ENCODE measurements around the gene KRTAP1-3.
"Not testable (repeated sequence)": the region's sequence is repeated elsewhere in the genome, so short reads cannot be mapped to it uniquely, and the experiment has no call there.

KRTAP1-3 gene

DNA sequence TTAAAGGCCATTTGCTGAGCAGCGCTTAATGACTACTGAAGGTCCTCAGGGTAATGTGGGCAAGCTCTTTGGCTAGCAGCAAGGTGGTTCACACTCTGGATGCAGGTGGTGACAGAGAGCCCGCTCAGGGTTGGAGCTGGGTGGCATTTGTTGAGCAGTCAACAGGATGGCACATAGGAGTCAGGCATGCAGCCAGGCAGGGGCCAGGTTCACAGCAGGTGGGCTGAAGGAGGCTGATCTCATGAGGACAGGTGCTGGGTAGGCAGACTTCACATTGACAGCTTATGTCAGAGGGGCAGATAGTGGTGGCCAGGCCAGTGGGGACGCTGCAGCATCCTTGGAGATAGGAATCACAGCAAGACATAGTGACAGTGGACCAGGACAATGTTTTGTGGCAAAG is 30.3 kb downstream of the KRTAP1-3 start:
- H3K4me3 ChIP-seq (ENCODE audit: low read depth, low read length): no peak overlapping the region
- TF ChIP-seq POLR2A (IDR thresholded peaks at IDR 0.05; ENCODE audit: extremely low read depth, insufficient read length) (no peak), MYC (IDR thresholded peaks at IDR 0.05; ENCODE audit: low read depth, low read length) (no peak)
- TF ChIP-seq, protein P1, sequence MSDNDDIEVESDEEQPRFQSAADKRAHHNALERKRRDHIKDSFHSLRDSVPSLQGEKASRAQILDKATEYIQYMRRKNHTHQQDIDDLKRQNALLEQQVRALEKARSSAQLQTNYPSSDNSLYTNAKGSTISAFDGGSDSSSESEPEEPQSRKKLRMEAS (IDR thresholded peaks at IDR 0.05; ENCODE audit: low read depth, low read length): no peak
- TF ChIP-seq, protein P2, sequence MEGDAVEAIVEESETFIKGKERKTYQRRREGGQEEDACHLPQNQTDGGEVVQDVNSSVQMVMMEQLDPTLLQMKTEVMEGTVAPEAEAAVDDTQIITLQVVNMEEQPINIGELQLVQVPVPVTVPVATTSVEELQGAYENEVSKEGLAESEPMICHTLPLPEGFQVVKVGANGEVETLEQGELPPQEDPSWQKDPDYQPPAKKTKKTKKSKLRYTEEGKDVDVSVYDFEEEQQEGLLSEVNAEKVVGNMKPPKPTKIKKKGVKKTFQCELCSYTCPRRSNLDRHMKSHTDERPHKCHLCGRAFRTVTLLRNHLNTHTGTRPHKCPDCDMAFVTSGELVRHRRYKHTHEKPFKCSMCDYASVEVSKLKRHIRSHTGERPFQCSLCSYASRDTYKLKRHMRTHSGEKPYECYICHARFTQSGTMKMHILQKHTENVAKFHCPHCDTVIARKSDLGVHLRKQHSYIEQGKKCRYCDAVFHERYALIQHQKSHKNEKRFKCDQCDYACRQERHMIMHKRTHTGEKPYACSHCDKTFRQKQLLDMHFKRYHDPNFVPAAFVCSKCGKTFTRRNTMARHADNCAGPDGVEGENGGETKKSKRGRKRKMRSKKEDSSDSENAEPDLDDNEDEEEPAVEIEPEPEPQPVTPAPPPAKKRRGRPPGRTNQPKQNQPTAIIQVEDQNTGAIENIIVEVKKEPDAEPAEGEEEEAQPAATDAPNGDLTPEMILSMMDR (IDR thresholded peaks at IDR 0.05; ENCODE audit: low read depth, low read length): no peak
- DNase-seq (ENCODE audit: low read depth): no peak

DNA sequence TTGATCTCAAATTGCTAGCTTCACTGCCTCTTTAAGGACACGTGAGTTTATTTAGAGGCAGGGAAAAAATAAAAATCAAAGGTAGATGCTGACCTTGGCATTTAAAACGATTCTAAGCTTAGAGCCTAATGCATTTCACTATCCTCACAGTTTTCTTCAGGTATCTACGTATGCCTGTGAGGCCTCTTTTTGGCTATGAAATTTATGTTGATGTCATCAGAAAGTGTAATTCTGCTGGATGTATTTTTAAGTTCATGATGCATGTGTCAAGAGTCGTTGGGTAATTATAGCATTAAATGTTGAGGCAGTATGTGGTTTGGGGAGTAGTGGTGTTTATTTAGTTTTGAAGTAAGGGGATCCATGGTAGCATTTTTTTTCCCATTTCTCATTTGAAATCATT is 30.7 kb downstream of the KRTAP1-3 start:
- H3K4me3 ChIP-seq (ENCODE audit: low read depth, low read length): no peak overlapping the region
- TF ChIP-seq POLR2A (IDR thresholded peaks at IDR 0.05; ENCODE audit: extremely low read depth, insufficient read length) (no peak), MYC (IDR thresholded peaks at IDR 0.05; ENCODE audit: low read depth, low read length) (no peak)
- no peak for DNase-seq (ENCODE audit: low read depth)

DNA sequence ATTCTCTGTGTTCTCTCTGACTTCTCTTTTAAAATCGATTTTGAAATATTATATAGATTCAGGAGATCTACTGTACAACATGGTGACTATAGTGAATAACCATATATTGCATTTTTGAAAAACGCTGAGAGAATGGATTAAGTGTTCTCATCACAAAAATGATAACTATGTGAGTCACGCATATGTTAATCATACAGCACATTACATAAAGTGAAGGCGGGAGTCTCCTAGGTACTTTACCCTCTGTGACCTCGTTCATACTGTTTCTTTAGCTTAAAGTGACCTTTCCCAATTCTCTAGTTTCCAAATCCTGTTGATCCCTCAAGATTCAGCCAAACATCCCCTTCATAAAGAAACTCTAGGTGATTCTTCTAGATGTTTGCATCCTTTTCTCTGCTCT is 31.9 kb downstream of the KRTAP1-3 start:
- DNase-seq (ENCODE audit: low read depth): no peak
- TF ChIP-seq POLR2A (IDR thresholded peaks at IDR 0.05; ENCODE audit: extremely low read depth, insufficient read length) (no peak), MYC (IDR thresholded peaks at IDR 0.05; ENCODE audit: low read depth, low read length) (no peak)
- TF ChIP-seq, protein P1 (IDR thresholded peaks at IDR 0.05; ENCODE audit: low read depth, low read length): no peak
- TF ChIP-seq, protein P2 (IDR thresholded peaks at IDR 0.05; ENCODE audit: low read depth, low read length): no peak
- H3K4me3 ChIP-seq (ENCODE audit: low read depth, low read length): no peak overlapping the region

DNA sequence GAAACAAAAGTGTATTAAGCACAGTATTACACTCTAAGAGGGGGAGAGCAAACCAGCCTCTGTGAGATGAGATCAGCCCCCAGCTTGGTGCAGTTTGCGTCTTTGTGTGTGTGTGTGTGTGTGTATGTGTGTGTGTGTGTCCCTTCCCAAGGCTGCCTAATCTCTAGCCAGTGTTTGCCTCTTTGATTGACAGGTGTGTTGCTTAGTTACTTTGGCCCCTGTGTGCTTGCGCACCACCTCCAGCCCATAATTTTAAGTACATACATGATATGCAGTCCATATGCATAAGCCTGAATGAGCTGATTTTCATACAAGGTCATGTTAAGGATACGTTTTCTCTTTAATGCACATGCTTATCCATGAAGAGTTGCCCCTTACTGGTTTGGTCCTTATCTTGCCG is 32.9 kb downstream of the KRTAP1-3 start:
- no peak for DNase-seq (ENCODE audit: low read depth)
- TF ChIP-seq, protein P2 (IDR thresholded peaks at IDR 0.05; ENCODE audit: low read depth, low read length): no peak
- no peak overlapping the region for H3K4me3 ChIP-seq (ENCODE audit: low read depth, low read length)

DNA sequence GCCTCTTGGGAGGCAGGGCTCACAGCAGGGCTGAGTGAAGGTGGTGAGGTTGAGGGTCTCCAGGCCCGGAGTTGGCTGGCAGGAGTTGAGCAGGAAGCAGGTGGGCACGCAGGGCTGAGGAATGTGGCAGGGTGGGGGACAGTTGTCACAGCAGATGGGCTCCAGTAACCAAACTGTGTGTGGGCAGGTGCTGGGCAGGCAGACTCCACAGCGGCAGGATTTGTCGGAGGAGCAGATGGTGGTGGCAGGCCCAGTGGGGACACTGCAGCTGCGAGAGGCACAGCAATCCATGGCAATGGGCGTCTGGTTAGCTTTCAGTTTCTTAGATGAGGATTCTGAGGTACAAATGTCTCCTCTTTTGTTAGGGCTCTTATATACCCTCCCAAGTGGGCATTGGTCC is 35.1 kb downstream of the KRTAP1-3 start, which contains the start of gene KRTAP3-2:
KRTAP3-2 (minus strand) TSS at position 344 of the 400 bp plus-strand sequence; CDS start at position 291, 53 bp downstream.
- DNase-seq (ENCODE audit: low read depth); H3K4me3 ChIP-seq (ENCODE audit: low read depth, low read length): not testable (repeated sequence)

DNA sequence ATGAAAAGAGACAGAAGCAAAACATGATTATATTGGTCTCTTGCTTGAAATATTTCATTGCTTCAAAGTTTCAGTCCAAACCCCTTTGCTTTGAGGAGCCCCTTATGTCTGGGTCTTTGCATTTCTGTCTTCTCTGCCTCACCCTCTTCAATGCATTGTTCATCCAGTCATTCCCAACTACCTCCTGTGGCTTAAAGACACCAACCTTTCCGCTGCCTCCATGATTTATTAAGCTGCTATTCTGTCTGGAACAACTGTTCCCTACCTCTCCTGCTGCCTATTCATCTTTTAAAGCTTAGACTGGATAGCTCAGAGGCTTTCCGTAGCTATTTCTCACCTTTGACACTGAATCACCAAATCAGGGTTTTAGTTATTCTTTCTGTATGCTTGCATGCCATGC is 37.3 kb downstream of the KRTAP1-3 start:
- no peak for DNase-seq (ENCODE audit: low read depth)
- no peak overlapping the region for H3K4me3 ChIP-seq (ENCODE audit: low read depth, low read length)
- TF ChIP-seq, protein P2 (IDR thresholded peaks at IDR 0.05; ENCODE audit: low read depth, low read length): no peak
- TF ChIP-seq, protein P1 (IDR thresholded peaks at IDR 0.05; ENCODE audit: low read depth, low read length): no peak
- no peak for TF ChIP-seq POLR2A (IDR thresholded peaks at IDR 0.05; ENCODE audit: extremely low read depth, insufficient read length)
- TF ChIP-seq MYC (IDR thresholded peaks at IDR 0.05; ENCODE audit: low read depth, low read length): no peak

DNA sequence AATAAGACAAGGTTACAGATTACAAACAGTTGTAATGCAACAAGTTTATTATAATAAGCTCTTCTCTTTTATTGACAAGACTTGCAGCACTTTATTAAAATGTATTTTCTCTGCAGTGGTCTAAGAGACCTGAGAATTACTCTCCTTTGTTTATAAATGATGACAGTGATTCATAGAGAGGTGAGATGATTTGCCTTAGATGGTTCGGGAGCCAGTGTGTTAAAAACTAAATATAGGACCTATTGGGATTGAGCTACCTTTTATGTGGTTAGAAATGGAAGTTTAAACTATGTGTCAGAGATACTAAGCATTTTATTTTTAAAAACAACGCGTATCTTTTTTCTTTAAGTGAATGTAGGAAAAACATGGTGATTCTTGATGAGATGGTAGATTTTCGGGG is 37.8 kb downstream of the KRTAP1-3 start:
- no peak overlapping the region for H3K4me3 ChIP-seq (ENCODE audit: low read depth, low read length)
- DNase-seq (ENCODE audit: low read depth): no peak
- TF ChIP-seq, protein P1 (IDR thresholded peaks at IDR 0.05; ENCODE audit: low read depth, low read length): no peak
- TF ChIP-seq MYC (IDR thresholded peaks at IDR 0.05; ENCODE audit: low read depth, low read length) (no peak), POLR2A (IDR thresholded peaks at IDR 0.05; ENCODE audit: extremely low read depth, insufficient read length) (no peak)
- TF ChIP-seq, protein P2 (IDR thresholded peaks at IDR 0.05; ENCODE audit: low read depth, low read length): no peak
